Endothelial cell (in vitro differentiated cells): ENCODE measurements around the gene GUCY1B1. TPM values are rescaled to one million over a fixed set of nuclear protein-coding genes. Genes with fewer than 3 reads are reported as not detected.

Source experiments
- DNase-seq: peaks from one replicate; pipeline ENCODE4 v3.0.0; 2021; ENCODE audit warnings: low spot score
- H3K27ac Mint-ChIP-seq: one replicate; pipeline ENCODE4 v1.8.0; 2021; ENCODE audit warnings: mixed read lengths, inconsistent platforms; ENCODE audit not compliant: unreplicated experiment
- H3K27me3 Mint-ChIP-seq: one replicate; pipeline ENCODE4 v1.8.0; 2021; ENCODE audit warnings: mild to moderate bottlenecking, moderate library complexity, mixed read lengths, inconsistent platforms; ENCODE audit not compliant: unreplicated experiment
- H3K36me3 Mint-ChIP-seq: one replicate; pipeline ENCODE4 v1.8.0; 2021; ENCODE audit warnings: mild to moderate bottlenecking, low read depth, mixed read lengths, inconsistent platforms; ENCODE audit not compliant: unreplicated experiment
- H3K4me1 Mint-ChIP-seq: one replicate; pipeline ENCODE4 v1.8.0; 2021; ENCODE audit warnings: mild to moderate bottlenecking, mixed read lengths, inconsistent platforms; ENCODE audit not compliant: unreplicated experiment
- H3K4me3 Mint-ChIP-seq: one replicate; pipeline ENCODE4 v1.8.0; 2021; ENCODE audit warnings: mild to moderate bottlenecking, mixed read lengths, inconsistent platforms; ENCODE audit not compliant: unreplicated experiment
- H3K9me3 Mint-ChIP-seq: one replicate; pipeline ENCODE4 v1.8.0; 2021; ENCODE audit warnings: mixed read lengths, inconsistent platforms; ENCODE audit not compliant: unreplicated experiment
- CTCF ChIP-seq: fragments of 200-600 bp; sonication (generic); IDR thresholded peaks from one replicate; pipeline ENCODE4 v1.5.0; 2021; ENCODE audit warnings: antibody characterized with exemption; ENCODE audit not compliant: unreplicated experiment
- long read RNA-seq: library from polyadenylated mRNA; unstranded; transcript quantifications from one replicate; pipeline ENCODE4 v2.0.0, GENCODE V29; 2020; ENCODE audit not compliant: unreplicated experiment
- total RNA-seq: library from RNA; stranded (reverse); fragmentation: NEBNext Ultra II Directional; extraction: Animal tissue kit (Norgen Biotek cat#: 25700); gene quantifications from one replicate; pipeline ENCODE4 v1.2.1, GENCODE V29; 2021; ENCODE audit not compliant: unreplicated experiment

GUCY1B1 gene
- 1.1 TPM for total RNA-seq
- long read RNA-seq, partial matches to known transcripts = 0 of 2 reads
- long read RNA-seq, other reads (novel, unspliced or antisense) = 0 of 2 reads

GRCh38 chr4:155758481-155759371 lies at the start of gene GUCY1B1:
GUCY1B1 (plus strand) TSS chr4:155759021; CDS start chr4:155759141, 120 bp downstream.
- TF ChIP-seq CTCF = no peak
- H3K36me3 Mint-ChIP-seq = no peaks in the 10 kb centered on the region
- H3K4me3 Mint-ChIP-seq = peak within 1 kb of the TSS; percentile 53
- no peaks in the 10 kb centered on the region for H3K9me3 Mint-ChIP-seq
- peak; percentile 84 for DNase-seq
- H3K27ac Mint-ChIP-seq = no peak within 1 kb of the TSS
- H3K27me3 Mint-ChIP-seq = no peaks in the 10 kb centered on the region
- peaks cover 2% of the 10 kb centered on the region for H3K4me1 Mint-ChIP-seq

- no peak for TF ChIP-seq CTCF
Observed at GRCh38 chr4:155709918-155710317, 48.9 kb upstream of the GUCY1B1 start.

GRCh38 chr4:155711556-155711955 lies 47.3 kb upstream of the GUCY1B1 start:
- Mint-ChIP-seq H3K4me3 (no peak overlapping the region), H3K27me3 (no peaks in the 10 kb centered on the region), H3K27ac (no peak overlapping the region), H3K36me3 (no peaks in the 10 kb centered on the region), H3K4me1 (no peaks in the 10 kb centered on the region), H3K9me3 (no peaks in the 10 kb centered on the region)
- DNase-seq = no peak
- TF ChIP-seq CTCF = no peak

More at GRCh38 chr4:155709918-155710317, 48.9 kb upstream of the GUCY1B1 start:
- no peaks in the 10 kb centered on the region for H3K36me3 Mint-ChIP-seq
- DNase-seq = no peak
- H3K27ac Mint-ChIP-seq = no peak overlapping the region
- H3K27me3 Mint-ChIP-seq = no peaks in the 10 kb centered on the region
- H3K9me3 Mint-ChIP-seq = no peaks in the 10 kb centered on the region
- no peak overlapping the region for H3K4me3 Mint-ChIP-seq
- H3K4me1 Mint-ChIP-seq = no peaks in the 10 kb centered on the region

- no peaks in the 10 kb centered on the region for H3K4me1 Mint-ChIP-seq
- TF ChIP-seq CTCF = no peak
- H3K4me3 Mint-ChIP-seq = no peak overlapping the region
- no peaks in the 10 kb centered on the region for H3K27me3 Mint-ChIP-seq
- no peak overlapping the region for H3K27ac Mint-ChIP-seq
- H3K9me3 Mint-ChIP-seq = no peaks in the 10 kb centered on the region
- DNase-seq = no peak
- no peaks in the 10 kb centered on the region for H3K36me3 Mint-ChIP-seq
Observed at GRCh38 chr4:155712846-155713245, 46.0 kb upstream of the GUCY1B1 start.

GRCh38 chr4:155713911-155714310 lies 44.9 kb upstream of the GUCY1B1 start:
- H3K9me3 Mint-ChIP-seq = no peaks in the 10 kb centered on the region
- no peak for DNase-seq
- H3K36me3 Mint-ChIP-seq = no peaks in the 10 kb centered on the region

More at GRCh38 chr4:155713911-155714310, 44.9 kb upstream of the GUCY1B1 start:
- no peak overlapping the region for H3K27ac Mint-ChIP-seq
- no peaks in the 10 kb centered on the region for H3K27me3 Mint-ChIP-seq
- no peaks in the 10 kb centered on the region for H3K4me1 Mint-ChIP-seq
- no peak for TF ChIP-seq CTCF
- no peak overlapping the region for H3K4me3 Mint-ChIP-seq
